ENCODE results near the gene JADE1. TPM values are rescaled to one million over a fixed set of nuclear protein-coding genes. Genes with fewer than 3 reads are reported as not detected.

The JADE1 gene
- total and polyA plus RNA-seq, 3 donors from 2014 or later: 19.1 to 32.2 (median 28.9) TPM

GRCh38 chr4:128796934-128797333 lies 12.6 kb upstream of the JADE1 start:
- no peaks in the 10 kb centered on the region for H3K36me3 ChIP-seq (ENCODE audit: low read depth, missing control alignments)
- no peak for DNase-seq
- H3K4me1 ChIP-seq: no peaks in the 10 kb centered on the region
- H3K27me3 ChIP-seq: no peaks in the 10 kb centered on the region
- 92 to 93% methylated on average over 3 of the region's 3 CpGs for WGBS, 2 donors
- H3K9me3 ChIP-seq: no peaks in the 10 kb centered on the region
- intact Hi-C loops (cut with DNase I; ENCODE audit: low total_unique reads): no loop called here
- no peak overlapping the region for H3K27ac ChIP-seq
- H3K4me3 ChIP-seq: no peak overlapping the region
- TF ChIP-seq CTCF (IDR thresholded peaks at IDR 0.05): no peak
- no peak for TF ChIP-seq POLR2A (IDR thresholded peaks at IDR 0.05)

- intact Hi-C loops (cut with DNase I; ENCODE audit: low total_unique reads): no loop called here
- TF ChIP-seq CTCF (IDR thresholded peaks at IDR 0.05): no peak
- no peak for TF ChIP-seq POLR2A (IDR thresholded peaks at IDR 0.05)
- Histone ChIP-seq H3K9me3 (no peaks in the 10 kb centered on the region), H3K27ac (no peak overlapping the region), H3K36me3 (ENCODE audit: low read depth, missing control alignments) (no peaks in the 10 kb centered on the region), H3K4me3 (no peak overlapping the region), H3K27me3 (no peaks in the 10 kb centered on the region), H3K4me1 (no peaks in the 10 kb centered on the region)
- DNase-seq: no peak
- 87% methylated on average over 2 of the region's 2 CpGs for WGBS, 2 donors
These were observed 9.2 kb upstream of the JADE1 start for GRCh38 chr4:128800284-128800683.

GRCh38 chr4:128800701-128801284 lies 8.7 kb upstream of the JADE1 start:
- no peaks in the 10 kb centered on the region for H3K27me3 ChIP-seq
- no peaks in the 10 kb centered on the region for H3K4me1 ChIP-seq
- H3K36me3 ChIP-seq (ENCODE audit: low read depth, missing control alignments): no peaks in the 10 kb centered on the region
- H3K9me3 ChIP-seq: no peaks in the 10 kb centered on the region
- no peak for DNase-seq
- no peak overlapping the region for H3K4me3 ChIP-seq
- no peak for TF ChIP-seq POLR2A (IDR thresholded peaks at IDR 0.05)
- TF ChIP-seq CTCF (IDR thresholded peaks at IDR 0.05): no peak
- 83 to 85% methylated on average over 3 of the region's 3 CpGs for WGBS, 2 donors
- no peak overlapping the region for H3K27ac ChIP-seq
- intact Hi-C loops (cut with DNase I; ENCODE audit: low total_unique reads): no loop called here

- intact Hi-C loops (cut with DNase I; ENCODE audit: low total_unique reads): no loop called here
These were observed 6.5 kb upstream of the JADE1 start for GRCh38 chr4:128802680-128803628.

More at GRCh38 chr4:128802680-128803628, 6.5 kb upstream of the JADE1 start:
- Histone ChIP-seq H3K4me1 (no peaks in the 10 kb centered on the region), H3K36me3 (ENCODE audit: low read depth, missing control alignments) (no peaks in the 10 kb centered on the region), H3K27me3 (no peaks in the 10 kb centered on the region), H3K9me3 (no peaks in the 10 kb centered on the region), H3K27ac (no peak overlapping the region), H3K4me3 (no peak overlapping the region)
- whole genome bisulfite sequencing, 2 donors: 80 to 82% methylated on average over 9 of the region's 9 CpGs
- TF ChIP-seq POLR2A (IDR thresholded peaks at IDR 0.05) (no peak), CTCF (IDR thresholded peaks at IDR 0.05) (no peak)
- DNase-seq: no peak

All from testis (tissue), 3 donors.